K562 (cell line): ENCODE results near the gene ACP5. TPM values are rescaled to one million over a fixed set of nuclear protein-coding genes. Genes with fewer than 3 reads are reported as not detected.
A peak's percentile ranks its signal among the peaks of the same experiment; 100 is the strongest.

Experiments
- ATF7 ChIP-seq: fragments of 450-650 bp; IDR thresholded peaks from 2 replicates; pipeline ENCODE4 v1.7.1; 2014; ENCODE audit warnings: mild to moderate bottlenecking, moderate library complexity
- CTCFL ChIP-seq: IDR thresholded peaks from 2 replicates; pipeline ENCODE4 v1.6.1; 2011; ENCODE audit warnings: borderline replicate concordance, low read depth, mild to moderate bottlenecking, moderate library complexity, low read length; ENCODE audit not compliant: insufficient read depth, poor library complexity, severe bottlenecking
- CXXC5 ChIP-seq: fragments of 250-450 bp; sonication (Bioruptor Pico); IDR thresholded peaks from 2 replicates; pipeline ENCODE4 v1.8.0; 2022; ENCODE audit warnings: inconsistent platforms, mild to moderate bottlenecking, moderate library complexity
- FOXO4 ChIP-seq: fragments of 450-650 bp; formaldehyde crosslinking; IDR thresholded peaks from 2 replicates; pipeline ENCODE4 v1.4.0; 2020; ENCODE audit warnings: mild to moderate bottlenecking, moderate library complexity
- HINFP ChIP-seq: fragments of 450-650 bp; conservative IDR thresholded peaks from 2 replicates; pipeline ENCODE4 v1.6.1; 2016; ENCODE audit warnings: missing genetic modification characterization, low read depth, mild to moderate bottlenecking, control low read depth, missing compliant biosample characterization
- NFATC3 ChIP-seq: fragments of 450-650 bp; IDR thresholded peaks from 2 replicates; pipeline ENCODE4 v1.6.1; 2017; ENCODE audit warnings: mild to moderate bottlenecking
- PTRF ChIP-seq: fragments of 450-650 bp; IDR thresholded peaks from 2 replicates; pipeline ENCODE4 v1.6.1; 2016; ENCODE audit warnings: mild to moderate bottlenecking, missing genetic modification characterization, missing compliant biosample characterization
- TEAD4 ChIP-seq, 2 experiments: sonication (generic) in 1 of 2; formaldehyde crosslinking in 1 of 2; IDR thresholded peaks; 2 replicates each; pipeline versions ENCODE4 v1.6.1 to v1.8.0; 2012 to 2022; ENCODE audit warnings: borderline replicate concordance in 1 of 2, inconsistent platforms in 1 of 2, low read length in 1 of 2, mild to moderate bottlenecking in 1 of 2, missing genetic modification reagents in 1 of 2
- ZBTB11 ChIP-seq, 3 experiments: fragments of 200-800 bp in 1 of 3; fragments of 250-450 bp in 1 of 3; fragments of 450-650 bp in 1 of 3; sonication (Bioruptor Pico) in 1 of 3; sonication (Bioruptor generic) in 1 of 3; formaldehyde crosslinking in 1 of 3; IDR thresholded peaks; 2 replicates each; pipeline versions ENCODE4 v1.6.1 to v1.8.0; 2016 to 2022; ENCODE audit warnings: mild to moderate bottlenecking in 2 of 3, missing genetic modification characterization in 2 of 3, missing compliant biosample characterization in 1 of 3, moderate library complexity in 1 of 3
- ZKSCAN3 ChIP-seq: fragments of 250-450 bp; sonication (Bioruptor Pico); IDR thresholded peaks from 2 replicates; pipeline ENCODE4 v1.4.0; 2020
- polyA plus RNA-seq, 8 experiments: library from polyadenylated mRNA; depleted of rRNA in 4 of 8; stranded (reverse) in 5 of 8; unstranded in 3 of 8; fragments of >200 nt; fragmentation: Nextera tagmentation in 2 of 8; fragmentation: Illumina TruSeq in 1 of 8; extraction: Ambion mirVana in 2 of 8; extraction: Trizol in 1 of 8; gene quantifications; 2 replicates each; pipeline versions ENCODE4 v1.2.1 to v1.2.3, GENCODE V29; 2011 to 2014; ENCODE audit warnings: inconsistent platforms in 1 of 8, missing spikeins in 1 of 8
- total RNA-seq, 7 experiments: library from RNA; depleted of rRNA in 6 of 7; stranded (reverse); fragments of >200 nt in 6 of 7; fragmentation: Illumina TruSeq in 2 of 7; extraction: Trizol in 2 of 7; gene quantifications; 2 replicates each; pipeline versions ENCODE4 v1.2.1 to v1.2.3, GENCODE V29; 2011 to 2021; ENCODE audit warnings: low replicate concordance in 1 of 7

The ACP5 gene
- total and polyA plus RNA-seq, 9 of the 15 experiments (the other 6 are each of a cell fraction or from before 2014, with no cell fraction given), result 0.06 to 1.1 (median 0.31) TPM; not detected in 1

- TF ChIP-seq PTRF (tag), result no peak
- TF ChIP-seq NFATC3, result no peak
- TF ChIP-seq ZKSCAN3 (CRISPR knock-in tag), result no peak
- TF ChIP-seq CXXC5 (CRISPR knock-in tag), result 0 out of 2 replicates have a peak, but pooled peaks have one; percentile 50
- TF ChIP-seq HINFP (tag), result no peak
- peak; percentile 72; the same call in 1 of the 2 replicates for TF ChIP-seq ATF7
- peak; percentile 39 for TF ChIP-seq CTCFL
- TF ChIP-seq FOXO4 (CRISPR knock-in tag), result no peak
- peak in 1 of 3 experiments; percentile 79; a peak in 2 of 6 replicates for TF ChIP-seq ZBTB11 (CRISPR knock-in tag; IDR thresholded peaks at IDR 0.05)
- peak; percentile 96 for TF ChIP-seq TEAD4 (IDR thresholded peaks at IDR 0.05; ENCODE audit: low read length)
- no peak for TF ChIP-seq TEAD4 (CRISPR knock-in tag; IDR thresholded peaks at IDR 0.05; ENCODE audit: borderline replicate concordance)
Observed at GRCh38 chr19:11560404-11561051, 16.9 kb downstream of the ACP5 start (continued).
